GM12873 (cell line): Measurements from ENCODE around the gene RBFOX1.

ENCODE experiments used
- TF ChIP-seq, protein P1 (sequence below): IDR thresholded peaks from 2 replicates; pipeline ENCODE4 v1.5.1; 2012; ENCODE audit warnings: low read depth, mild to moderate bottlenecking, moderate library complexity, low read length, control low read depth; ENCODE audit not compliant: insufficient read depth; ENCODE audit errors: missing control alignments

RBFOX1 gene

DNA sequence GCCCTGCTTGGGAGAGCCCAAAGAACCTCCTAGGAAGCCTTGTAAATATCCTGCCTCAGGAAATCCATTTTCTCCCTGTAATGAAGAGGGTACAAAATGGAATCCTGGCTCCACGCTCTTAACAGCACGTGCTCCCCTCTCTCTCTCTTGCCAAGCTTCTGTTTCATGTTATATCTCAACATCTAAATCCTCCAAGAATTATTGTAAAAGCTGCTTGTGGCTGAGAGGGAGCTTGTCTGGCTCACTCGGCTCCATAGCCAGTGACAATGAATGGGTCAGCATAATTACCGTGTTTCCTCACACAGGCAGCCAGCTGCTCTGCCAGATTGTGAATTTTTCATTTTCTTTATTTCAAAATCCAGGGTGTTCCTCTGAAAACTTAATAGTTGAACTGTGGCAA, 317.8 kb downstream of the RBFOX1 start:
- TF ChIP-seq, protein P1, sequence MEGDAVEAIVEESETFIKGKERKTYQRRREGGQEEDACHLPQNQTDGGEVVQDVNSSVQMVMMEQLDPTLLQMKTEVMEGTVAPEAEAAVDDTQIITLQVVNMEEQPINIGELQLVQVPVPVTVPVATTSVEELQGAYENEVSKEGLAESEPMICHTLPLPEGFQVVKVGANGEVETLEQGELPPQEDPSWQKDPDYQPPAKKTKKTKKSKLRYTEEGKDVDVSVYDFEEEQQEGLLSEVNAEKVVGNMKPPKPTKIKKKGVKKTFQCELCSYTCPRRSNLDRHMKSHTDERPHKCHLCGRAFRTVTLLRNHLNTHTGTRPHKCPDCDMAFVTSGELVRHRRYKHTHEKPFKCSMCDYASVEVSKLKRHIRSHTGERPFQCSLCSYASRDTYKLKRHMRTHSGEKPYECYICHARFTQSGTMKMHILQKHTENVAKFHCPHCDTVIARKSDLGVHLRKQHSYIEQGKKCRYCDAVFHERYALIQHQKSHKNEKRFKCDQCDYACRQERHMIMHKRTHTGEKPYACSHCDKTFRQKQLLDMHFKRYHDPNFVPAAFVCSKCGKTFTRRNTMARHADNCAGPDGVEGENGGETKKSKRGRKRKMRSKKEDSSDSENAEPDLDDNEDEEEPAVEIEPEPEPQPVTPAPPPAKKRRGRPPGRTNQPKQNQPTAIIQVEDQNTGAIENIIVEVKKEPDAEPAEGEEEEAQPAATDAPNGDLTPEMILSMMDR, result no peak

- TF ChIP-seq, protein P1, result no peak
These were observed 319.3 kb downstream of the RBFOX1 start for GRCh38 chr16:7651803-7652570.

DNA sequence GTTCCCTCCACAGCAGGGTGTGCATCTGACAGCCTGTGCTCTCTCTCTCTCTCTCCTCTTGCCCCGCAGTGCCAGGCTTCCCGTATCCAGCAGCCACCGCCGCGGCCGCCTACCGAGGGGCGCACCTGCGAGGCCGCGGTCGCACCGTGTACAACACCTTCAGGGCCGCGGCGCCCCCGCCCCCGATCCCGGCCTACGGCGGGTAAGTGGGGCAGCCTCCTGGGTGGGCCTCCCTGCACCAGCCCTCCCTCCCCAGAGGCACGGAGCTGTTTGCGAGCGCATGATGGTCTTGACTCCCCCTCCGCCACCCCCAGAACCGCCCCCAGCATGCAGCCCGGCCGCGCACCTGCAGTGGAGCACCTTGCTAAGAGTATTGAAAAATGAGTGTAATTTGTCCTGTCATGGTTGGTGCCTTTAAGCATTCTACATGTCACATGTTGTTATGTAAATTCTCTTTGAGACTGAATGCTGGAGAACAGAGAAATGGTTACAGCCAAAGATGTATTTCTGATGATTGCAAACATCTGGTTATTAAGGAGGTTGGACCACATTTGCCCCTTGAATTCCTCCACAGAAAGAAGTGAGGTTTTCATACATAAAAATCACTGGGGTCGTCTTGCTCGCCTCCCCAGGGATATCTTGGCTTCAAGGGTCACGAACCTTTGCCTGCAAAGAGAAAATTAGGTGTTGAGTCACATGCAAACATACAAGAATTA, 321.3 kb downstream of the RBFOX1 start:
- TF ChIP-seq, protein P1, result no peak

DNA sequence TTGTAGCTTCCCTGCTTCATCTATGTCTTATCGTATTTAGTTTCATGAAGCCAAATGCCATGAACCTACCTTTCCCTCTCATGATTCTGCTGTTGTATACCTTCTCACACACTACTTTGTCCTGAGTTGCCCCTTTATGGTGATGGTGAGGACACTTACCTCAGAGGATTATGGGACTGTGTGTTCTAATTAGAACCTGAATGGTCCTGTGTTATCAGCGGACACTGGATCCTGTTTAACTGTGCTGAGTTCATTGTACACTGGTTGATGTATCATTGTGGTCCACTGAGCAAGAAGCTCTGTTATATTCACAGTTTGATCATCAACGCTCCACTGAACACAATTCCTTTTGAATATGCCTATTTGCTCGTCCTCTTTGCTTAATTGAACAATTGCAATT, 343.0 kb downstream of the RBFOX1 start:
- TF ChIP-seq, protein P1, result no peak

- TF ChIP-seq, protein P1, result no peak
These were observed 347.7 kb downstream of the RBFOX1 start for GRCh38 chr16:7680296-7680695.

- TF ChIP-seq, protein P1, result no peak
These were observed 356.2 kb downstream of the RBFOX1 start for GRCh38 chr16:7688811-7689210.

- TF ChIP-seq, protein P1, result no peak
These were observed 356.6 kb downstream of the RBFOX1 start for GRCh38 chr16:7689234-7689633.
